OCI-LY1 (cell line): ENCODE results near the gene RANGAP1.
"Not testable (repeated sequence)": the region's sequence is repeated elsewhere in the genome, so short reads cannot be mapped to it uniquely, and the experiment has no call there.

ENCODE experiments used
- H2AFZ ChIP-seq: fragments of 200-600 bp; sonication (generic), shearing (Covaris generic); 2 replicates; pipeline ENCODE4 v1.6.0; 2014; ENCODE audit warnings: antibody characterized with exemption, mild to moderate bottlenecking, low read length
- H3F3A ChIP-seq: fragments of 200-600 bp; sonication (generic), shearing (Covaris generic); 2 replicates; pipeline ENCODE4 v1.6.0; 2014; ENCODE audit warnings: mild to moderate bottlenecking, antibody characterized with exemption, low read length, moderate library complexity; ENCODE audit not compliant: insufficient read depth
- H3K27ac ChIP-seq: fragments of 200-600 bp; sonication (generic); 2 replicates; pipeline ENCODE4 v1.5.1; 2014; ENCODE audit warnings: low read length, mixed run types, mild to moderate bottlenecking, low read depth; ENCODE audit not compliant: poor library complexity, severe bottlenecking
- H3K27me3 ChIP-seq: fragments of 200-600 bp; sonication (generic); 2 replicates; pipeline ENCODE4 v1.6.0; 2014; ENCODE audit warnings: antibody characterized with exemption, mild to moderate bottlenecking, low read length, moderate library complexity; ENCODE audit not compliant: insufficient read depth
- H3K36me3 ChIP-seq: fragments of 200-600 bp; sonication (generic); 2 replicates; pipeline ENCODE4 v1.6.1; 2014; ENCODE audit warnings: mild to moderate bottlenecking, antibody characterized with exemption, low read length, moderate library complexity, mixed read lengths; ENCODE audit not compliant: insufficient read depth
- H3K4me1 ChIP-seq: fragments of 200-600 bp; sonication (generic); 2 replicates; pipeline ENCODE4 v1.5.1; 2014; ENCODE audit warnings: mild to moderate bottlenecking, low read length, moderate library complexity; ENCODE audit not compliant: insufficient read depth, severe bottlenecking
- H3K4me2 ChIP-seq: fragments of 200-600 bp; sonication (generic), shearing (Covaris generic); 2 replicates; pipeline ENCODE4 v1.6.1; 2014; ENCODE audit warnings: low read length
- H3K4me3 ChIP-seq: fragments of 200-600 bp; sonication (generic); 2 replicates; pipeline ENCODE4 v1.5.1; 2014; ENCODE audit warnings: low read length, low read depth, mild to moderate bottlenecking, mixed read lengths; ENCODE audit not compliant: poor library complexity, severe bottlenecking
- H3K79me2 ChIP-seq: fragments of 200-600 bp; shearing (Covaris generic); 2 replicates; pipeline ENCODE4 v1.6.1; 2016; ENCODE audit warnings: mixed run types, low read length, mixed read lengths; ENCODE audit not compliant: insufficient read depth
- H3K9ac ChIP-seq: fragments of 200-600 bp; sonication (generic), shearing (Covaris generic); 2 replicates; pipeline ENCODE4 v1.6.1; 2014; ENCODE audit warnings: mild to moderate bottlenecking, low read length, mixed read lengths
- H3K9me2 ChIP-seq: fragments of 200-600 bp; sonication (generic), shearing (Covaris generic); 2 replicates; pipeline ENCODE4 v1.6.1; 2014; ENCODE audit warnings: low read depth, mild to moderate bottlenecking, low read length, mixed read lengths
- H3K9me3 ChIP-seq: fragments of 200-600 bp; shearing (Covaris generic); 2 replicates; pipeline ENCODE4 v1.6.1; 2014; ENCODE audit warnings: low read length, mixed read lengths
- H4K20me1 ChIP-seq: fragments of 200-600 bp; sonication (generic), shearing (Covaris generic); 2 replicates; pipeline ENCODE4 v1.6.0; 2016; ENCODE audit warnings: mild to moderate bottlenecking, low read length; ENCODE audit not compliant: insufficient read depth
- CTCF ChIP-seq: fragments of 200-600 bp; sonication (generic), shearing (Covaris generic); IDR thresholded peaks from 2 replicates; pipeline ENCODE4 v1.5.1; 2017; ENCODE audit warnings: mild to moderate bottlenecking, antibody characterized with exemption, low read length, moderate library complexity, mixed read lengths
- EZH2 ChIP-seq: fragments of 200-600 bp; sonication (generic), shearing (Covaris generic); IDR thresholded peaks from 2 replicates; pipeline ENCODE4 v1.8.0; 2017; ENCODE audit warnings: borderline replicate concordance, mixed run types, mild to moderate bottlenecking, antibody characterized with exemption, low read length, moderate library complexity, mixed read lengths

RANGAP1 gene

GRCh38 chr22:41261541-41262249, 24.3 kb downstream of the RANGAP1 start:
- no peaks in the 10 kb centered on the region for H3K9me3 ChIP-seq
- H4K20me1 ChIP-seq = no peaks in the 10 kb centered on the region
- no peak overlapping the region for H3K4me2 ChIP-seq
- no peaks in the 10 kb centered on the region for H3K4me1 ChIP-seq
- H3K36me3 ChIP-seq = peaks cover 98% of the 10 kb centered on the region
- no peak overlapping the region for H2AFZ ChIP-seq
- H3K27me3 ChIP-seq = no peaks in the 10 kb centered on the region
- TF ChIP-seq EZH2 (no peak), CTCF (no peak)
- no peaks in the 10 kb centered on the region for H3F3A ChIP-seq
- no peak overlapping the region for H3K4me3 ChIP-seq
- H3K9ac ChIP-seq = no peak overlapping the region
- H3K9me2 ChIP-seq = no peaks in the 10 kb centered on the region
- no peak overlapping the region for H3K27ac ChIP-seq
- H3K79me2 ChIP-seq = no peaks in the 10 kb centered on the region

- no peaks in the 10 kb centered on the region for H3K79me2 ChIP-seq
- no peaks in the 10 kb centered on the region for H3K9me3 ChIP-seq
- H3K9me2 ChIP-seq = no peaks in the 10 kb centered on the region
- H3F3A ChIP-seq = no peaks in the 10 kb centered on the region
- no peaks in the 10 kb centered on the region for H4K20me1 ChIP-seq
- no peak overlapping the region for H3K27ac ChIP-seq
- no peak overlapping the region for H3K4me3 ChIP-seq
- H3K9ac ChIP-seq = no peak overlapping the region
- no peak overlapping the region for H2AFZ ChIP-seq
- TF ChIP-seq CTCF = no peak
- TF ChIP-seq EZH2 = no peak
- H3K4me2 ChIP-seq = no peak overlapping the region
- H3K36me3 ChIP-seq = peaks cover 99% of the 10 kb centered on the region
- H3K27me3 ChIP-seq = no peaks in the 10 kb centered on the region
- no peaks in the 10 kb centered on the region for H3K4me1 ChIP-seq
Observed at GRCh38 chr22:41260871-41261270, 25.1 kb downstream of the RANGAP1 start.

GRCh38 chr22:41259756-41260155, 26.2 kb downstream of the RANGAP1 start:
- H3K4me1 ChIP-seq, H3K79me2 ChIP-seq, H3K9ac ChIP-seq, H2AFZ ChIP-seq, H3K9me2 ChIP-seq, H4K20me1 ChIP-seq, H3F3A ChIP-seq, H3K27ac ChIP-seq, H3K4me3 ChIP-seq, H3K9me3 ChIP-seq, H3K27me3 ChIP-seq, H3K4me2 ChIP-seq: not testable (repeated sequence)
- peaks cover 99% of the 10 kb centered on the region for H3K36me3 ChIP-seq

GRCh38 chr22:41257696-41258095, 28.3 kb downstream of the RANGAP1 start:
- no peaks in the 10 kb centered on the region for H3F3A ChIP-seq
- H3K9me3 ChIP-seq = no peaks in the 10 kb centered on the region
- no peak overlapping the region for H3K27ac ChIP-seq
- no peak overlapping the region for H3K4me2 ChIP-seq
- TF ChIP-seq EZH2 (no peak), CTCF (no peak)
- no peak overlapping the region for H3K4me3 ChIP-seq
- H3K9ac ChIP-seq = no peak overlapping the region
- no peaks in the 10 kb centered on the region for H3K9me2 ChIP-seq
- H3K79me2 ChIP-seq = no peaks in the 10 kb centered on the region
- no peak overlapping the region for H2AFZ ChIP-seq
- no peaks in the 10 kb centered on the region for H4K20me1 ChIP-seq
- peaks cover 97% of the 10 kb centered on the region for H3K36me3 ChIP-seq
- H3K27me3 ChIP-seq = no peaks in the 10 kb centered on the region
- no peaks in the 10 kb centered on the region for H3K4me1 ChIP-seq
